ENCODE data around the gene MCM7. TPM values are rescaled to one million over a fixed set of nuclear protein-coding genes. Genes with fewer than 3 reads are reported as not detected.

The MCM7 gene
- total RNA-seq, 1 experiment from 2014 or later, result 387 TPM

DNA sequence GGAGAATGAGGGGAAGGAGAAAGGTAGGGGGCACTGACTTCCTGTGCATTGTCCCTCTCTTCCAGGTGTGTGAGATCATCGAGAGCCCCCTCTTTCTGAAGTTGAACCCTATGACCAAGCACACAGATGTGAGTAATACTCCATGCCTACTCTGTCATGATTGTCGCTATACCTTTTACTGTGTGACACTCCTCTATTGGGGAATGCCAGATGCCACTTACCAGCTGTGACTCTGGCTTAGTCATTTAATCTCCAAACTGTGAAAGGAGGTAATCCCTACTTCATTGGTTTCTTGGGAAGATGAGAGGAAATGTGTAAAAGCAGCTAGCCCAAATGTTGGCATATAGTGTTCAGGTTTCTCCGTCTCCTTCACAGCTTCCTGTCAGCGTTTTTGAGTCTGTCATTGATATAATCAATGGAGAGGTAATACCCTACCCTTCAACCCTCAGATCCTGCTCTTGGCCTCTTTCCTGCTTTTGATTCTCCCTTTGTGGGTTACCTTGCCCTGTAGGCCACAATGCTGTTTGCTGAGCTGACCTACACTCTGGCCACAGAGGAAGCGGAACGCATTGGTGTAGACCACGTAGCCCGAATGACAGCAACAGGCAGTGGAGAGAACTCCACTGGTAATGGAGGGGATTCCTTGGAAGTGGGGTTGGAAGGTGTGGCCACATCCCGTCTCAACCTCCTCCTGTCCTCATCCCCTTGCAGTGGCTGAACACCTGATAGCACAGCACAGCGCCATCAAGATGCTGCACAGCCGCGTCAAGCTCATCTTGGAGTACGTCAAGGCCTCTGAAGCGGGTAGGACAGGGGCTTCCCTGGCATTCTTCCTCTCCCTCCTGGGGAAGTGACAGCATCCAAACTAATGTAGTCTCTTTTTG is 10.4 kb downstream of the MCM7 start:
- H3K27ac ChIP-seq (ENCODE audit: low read depth, low read length), result peak overlapping the region; percentile 90; the same call in 1 of the 2 replicates
- DNase-seq (ENCODE audit: low read depth, low spot score), result no peak
- H4K20me1 ChIP-seq (ENCODE audit: insufficient read depth), result peaks cover 13% of the 10 kb centered on the region
- no peak overlapping the region for H2AFZ ChIP-seq (ENCODE audit: low read depth, low read length, poor library complexity, severe bottlenecking)
- intact Hi-C loops (cut with micrococcal nuclease), result no loop called here
- no peak overlapping the region for H3K9ac ChIP-seq (ENCODE audit: low read length)
- peaks cover 8 to 38% of the 10 kb centered on the region in 2 experiments for H3K4me1 ChIP-seq (ENCODE audit: control insufficient read depth in 1 of 2, insufficient read depth in 2 of 2, low read length in 2 of 2)
- POLR2A ChIA-PET, result interaction anchor here (1.3 to 2.3 kb wide), 2 partner anchors 10 to 11 kb away, joined by 3 to 8 read pairs; partner anchors contain the start of genes AP4M1 and MCM7
- no peaks in the 10 kb centered on the region for H3K9me3 ChIP-seq (ENCODE audit: control insufficient read depth in 1 of 2, insufficient read depth in 1 of 2, low read depth in 1 of 2, low read length in 2 of 2)
- RAD21 ChIA-PET (ENCODE audit: low non-redundant PET in 1 of 2, low total read pairs in 2 of 2, uncharacterized antibody in 2 of 2, unreplicated experiment in 2 of 2), result no interaction called here
- no peaks in the 10 kb centered on the region for H3K27me3 ChIP-seq (ENCODE audit: insufficient read depth, low read length)
- peaks cover 41% of the 10 kb centered on the region for H3K79me2 ChIP-seq (ENCODE audit: insufficient read depth, low read length)
- peak; percentile 12 for ATAC-seq
- no peak overlapping the region for H3K4me3 ChIP-seq (replicated peaks in 1 of 2; ENCODE audit: low read depth in 1 of 2, low read length in 2 of 2)
- H3K9me2 ChIP-seq (ENCODE audit: insufficient read depth), result no peaks in the 10 kb centered on the region
- CTCF ChIA-PET, result no interaction called here
- BruUV-seq (replicated peaks), result TSS peak; percentile 55
- no peak for TF ChIP-seq ZNF274 (IDR thresholded peaks at IDR 0.05; ENCODE audit: low read depth, low read length)
- TF ChIP-seq FOSL1 (IDR thresholded peaks at IDR 0.05; ENCODE audit: low read depth), result no peak
- TF ChIP-seq, protein P1, sequence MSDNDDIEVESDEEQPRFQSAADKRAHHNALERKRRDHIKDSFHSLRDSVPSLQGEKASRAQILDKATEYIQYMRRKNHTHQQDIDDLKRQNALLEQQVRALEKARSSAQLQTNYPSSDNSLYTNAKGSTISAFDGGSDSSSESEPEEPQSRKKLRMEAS (IDR thresholded peaks at IDR 0.05), result no peak
- TF ChIP-seq ZFX (IDR thresholded peaks at IDR 0.05), result no peak
- TF ChIP-seq, protein P2, sequence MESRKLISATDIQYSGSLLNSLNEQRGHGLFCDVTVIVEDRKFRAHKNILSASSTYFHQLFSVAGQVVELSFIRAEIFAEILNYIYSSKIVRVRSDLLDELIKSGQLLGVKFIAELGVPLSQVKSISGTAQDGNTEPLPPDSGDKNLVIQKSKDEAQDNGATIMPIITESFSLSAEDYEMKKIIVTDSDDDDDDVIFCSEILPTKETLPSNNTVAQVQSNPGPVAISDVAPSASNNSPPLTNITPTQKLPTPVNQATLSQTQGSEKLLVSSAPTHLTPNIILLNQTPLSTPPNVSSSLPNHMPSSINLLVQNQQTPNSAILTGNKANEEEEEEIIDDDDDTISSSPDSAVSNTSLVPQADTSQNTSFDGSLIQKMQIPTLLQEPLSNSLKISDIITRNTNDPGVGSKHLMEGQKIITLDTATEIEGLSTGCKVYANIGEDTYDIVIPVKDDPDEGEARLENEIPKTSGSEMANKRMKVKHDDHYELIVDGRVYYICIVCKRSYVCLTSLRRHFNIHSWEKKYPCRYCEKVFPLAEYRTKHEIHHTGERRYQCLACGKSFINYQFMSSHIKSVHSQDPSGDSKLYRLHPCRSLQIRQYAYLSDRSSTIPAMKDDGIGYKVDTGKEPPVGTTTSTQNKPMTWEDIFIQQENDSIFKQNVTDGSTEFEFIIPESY (IDR thresholded peaks at IDR 0.05; ENCODE audit: extremely low read depth, insufficient replicate concordance, low read length), result no peak
- no peak for TF ChIP-seq EZH2 (IDR thresholded peaks at IDR 0.05)
- no peak for TF ChIP-seq TCF7L2 (IDR thresholded peaks at IDR 0.05; ENCODE audit: borderline replicate concordance, extremely low read depth, insufficient read depth, insufficient read length)
- no peak for TF ChIP-seq POLR2AphosphoS5 (IDR thresholded peaks at IDR 0.05; ENCODE audit: low read depth, low read length)
- TF ChIP-seq EZH2phosphoT487 (IDR thresholded peaks at IDR 0.05; ENCODE audit: borderline replicate concordance), result no peak
- no peak for TF ChIP-seq EGR1 (IDR thresholded peaks at IDR 0.05; ENCODE audit: low read depth)
- no peak for TF ChIP-seq SP1 (IDR thresholded peaks at IDR 0.05; ENCODE audit: low read depth)
- TF ChIP-seq CEBPB (IDR thresholded peaks at IDR 0.05; ENCODE audit: low read depth), result no peak
- no peak for TF ChIP-seq SRF (IDR thresholded peaks at IDR 0.05; ENCODE audit: low read depth)
- TF ChIP-seq, protein P3, sequence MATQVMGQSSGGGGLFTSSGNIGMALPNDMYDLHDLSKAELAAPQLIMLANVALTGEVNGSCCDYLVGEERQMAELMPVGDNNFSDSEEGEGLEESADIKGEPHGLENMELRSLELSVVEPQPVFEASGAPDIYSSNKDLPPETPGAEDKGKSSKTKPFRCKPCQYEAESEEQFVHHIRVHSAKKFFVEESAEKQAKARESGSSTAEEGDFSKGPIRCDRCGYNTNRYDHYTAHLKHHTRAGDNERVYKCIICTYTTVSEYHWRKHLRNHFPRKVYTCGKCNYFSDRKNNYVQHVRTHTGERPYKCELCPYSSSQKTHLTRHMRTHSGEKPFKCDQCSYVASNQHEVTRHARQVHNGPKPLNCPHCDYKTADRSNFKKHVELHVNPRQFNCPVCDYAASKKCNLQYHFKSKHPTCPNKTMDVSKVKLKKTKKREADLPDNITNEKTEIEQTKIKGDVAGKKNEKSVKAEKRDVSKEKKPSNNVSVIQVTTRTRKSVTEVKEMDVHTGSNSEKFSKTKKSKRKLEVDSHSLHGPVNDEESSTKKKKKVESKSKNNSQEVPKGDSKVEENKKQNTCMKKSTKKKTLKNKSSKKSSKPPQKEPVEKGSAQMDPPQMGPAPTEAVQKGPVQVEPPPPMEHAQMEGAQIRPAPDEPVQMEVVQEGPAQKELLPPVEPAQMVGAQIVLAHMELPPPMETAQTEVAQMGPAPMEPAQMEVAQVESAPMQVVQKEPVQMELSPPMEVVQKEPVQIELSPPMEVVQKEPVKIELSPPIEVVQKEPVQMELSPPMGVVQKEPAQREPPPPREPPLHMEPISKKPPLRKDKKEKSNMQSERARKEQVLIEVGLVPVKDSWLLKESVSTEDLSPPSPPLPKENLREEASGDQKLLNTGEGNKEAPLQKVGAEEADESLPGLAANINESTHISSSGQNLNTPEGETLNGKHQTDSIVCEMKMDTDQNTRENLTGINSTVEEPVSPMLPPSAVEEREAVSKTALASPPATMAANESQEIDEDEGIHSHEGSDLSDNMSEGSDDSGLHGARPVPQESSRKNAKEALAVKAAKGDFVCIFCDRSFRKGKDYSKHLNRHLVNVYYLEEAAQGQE (IDR thresholded peaks at IDR 0.05; ENCODE audit: low read depth), result no peak
- no peak for TF ChIP-seq SIN3A (IDR thresholded peaks at IDR 0.05; ENCODE audit: low read depth)
- peaks cover 33 to 52% of the 10 kb centered on the region in 2 experiments for H3K36me3 ChIP-seq (ENCODE audit: control insufficient read depth in 1 of 2, insufficient read depth in 2 of 2, low read length in 2 of 2)
- H3K4me2 ChIP-seq (ENCODE audit: low read length), result peak overlapping the region; percentile 83

Data from HCT116 (cell line).